Measurements from ENCODE around the gene BACH2.
"Not testable (repeated sequence)": the region's sequence is repeated elsewhere in the genome, so short reads cannot be mapped to it uniquely, and the experiment has no call there.

Gene BACH2

DNA sequence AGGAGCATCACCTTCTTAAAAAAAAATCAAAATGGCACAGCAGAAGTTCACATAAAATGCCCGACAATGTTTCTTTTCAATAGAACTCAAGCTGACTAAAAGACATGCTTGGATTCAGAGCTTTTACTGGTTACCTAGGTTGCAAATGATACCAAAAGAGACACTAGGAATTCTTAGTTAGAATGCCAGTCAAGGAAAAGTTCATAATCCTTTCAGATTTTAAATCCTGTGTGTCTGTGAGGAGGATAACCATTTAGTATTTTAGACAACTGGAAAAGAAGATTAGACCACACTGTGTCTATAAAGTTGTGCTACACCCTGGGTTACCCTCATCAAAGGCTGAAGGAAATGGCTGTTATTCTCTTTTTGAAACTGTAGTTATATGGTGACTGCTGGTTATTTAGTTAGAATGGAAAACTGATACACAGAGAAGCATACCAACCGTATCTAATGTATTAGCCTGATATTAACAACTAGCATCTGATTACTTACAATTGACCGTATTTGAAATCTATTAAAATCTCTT, 262.8 kb downstream of the BACH2 start:
- no peak for DNase-seq (ENCODE audit: low spot score)
- FAIRE-seq = no peak

DNA sequence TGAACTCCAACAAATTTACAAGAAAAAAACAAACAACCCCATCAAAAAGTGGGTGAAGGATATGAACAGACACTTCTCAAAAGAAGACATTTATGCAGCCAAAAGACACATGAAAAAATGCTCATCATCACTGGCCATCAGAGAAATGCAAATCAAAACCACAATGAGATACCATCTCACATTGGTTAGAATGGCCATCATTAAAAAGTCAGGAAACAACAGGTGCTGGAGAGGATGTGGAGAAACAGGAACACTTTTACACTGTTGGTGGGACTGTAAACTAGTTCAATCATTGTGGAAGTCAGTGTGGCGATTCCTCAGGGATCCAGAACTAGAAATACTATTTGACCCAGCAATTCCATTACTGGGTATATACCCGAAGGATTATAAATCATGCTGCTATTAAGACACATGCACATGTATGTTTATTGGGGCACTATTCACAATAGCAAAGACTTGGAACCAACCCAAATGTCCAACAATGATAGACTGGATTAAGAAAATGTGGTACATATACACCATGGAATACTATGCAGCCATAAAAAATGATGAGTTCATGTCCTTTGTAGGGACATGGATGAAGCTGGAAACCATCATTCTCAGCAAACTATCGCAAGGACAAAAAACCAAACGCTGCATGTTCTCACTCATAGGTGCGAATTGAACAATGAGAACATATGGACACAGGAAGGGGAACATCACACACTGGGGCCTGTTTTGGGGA, 264.0 kb downstream of the BACH2 start:
- not testable (repeated sequence) for DNase-seq (ENCODE audit: low spot score); FAIRE-seq

GRCh38 chr6:90028995-90029635, 267.5 kb downstream of the BACH2 start:
- FAIRE-seq = no peak
- DNase-seq (ENCODE audit: low spot score) = no peak

GRCh38 chr6:90028066-90028778, 268.4 kb downstream of the BACH2 start:
- FAIRE-seq (no peak), DNase-seq (ENCODE audit: low spot score) (no peak)

GRCh38 chr6:90026216-90026615, 270.4 kb downstream of the BACH2 start:
- DNase-seq (ENCODE audit: low spot score) = no peak

DNA sequence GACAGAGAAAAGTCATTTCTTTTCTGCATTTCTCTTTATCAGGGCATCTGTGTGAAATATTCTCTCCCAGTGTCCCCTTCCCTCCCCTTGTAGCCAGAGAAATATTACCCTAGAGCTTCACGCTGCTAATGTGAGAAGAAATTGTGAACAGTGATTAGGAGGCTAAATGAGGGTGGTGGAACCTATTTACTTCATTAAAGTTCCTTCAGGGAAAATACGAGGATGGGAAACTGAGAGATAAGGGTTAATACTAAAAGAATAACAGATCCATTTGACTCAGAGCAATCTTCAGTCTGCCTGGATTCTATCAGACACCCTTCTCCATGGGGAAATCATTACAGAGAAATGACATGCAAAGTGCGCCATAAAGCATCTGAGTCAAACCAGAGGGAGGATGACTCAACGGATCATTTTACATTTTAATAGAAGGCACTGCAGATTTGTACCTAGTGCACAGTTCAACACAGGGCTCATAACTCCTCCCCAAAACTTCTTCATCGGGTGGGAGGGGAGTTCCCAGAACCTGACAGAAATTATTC, 271.1 kb downstream of the BACH2 start:
- peak; percentile 16 for DNase-seq (ENCODE audit: low spot score)
- FAIRE-seq = peak; percentile 8

More at GRCh38 chr6:90026216-90026615, 270.4 kb downstream of the BACH2 start:
- FAIRE-seq = no peak

DNA sequence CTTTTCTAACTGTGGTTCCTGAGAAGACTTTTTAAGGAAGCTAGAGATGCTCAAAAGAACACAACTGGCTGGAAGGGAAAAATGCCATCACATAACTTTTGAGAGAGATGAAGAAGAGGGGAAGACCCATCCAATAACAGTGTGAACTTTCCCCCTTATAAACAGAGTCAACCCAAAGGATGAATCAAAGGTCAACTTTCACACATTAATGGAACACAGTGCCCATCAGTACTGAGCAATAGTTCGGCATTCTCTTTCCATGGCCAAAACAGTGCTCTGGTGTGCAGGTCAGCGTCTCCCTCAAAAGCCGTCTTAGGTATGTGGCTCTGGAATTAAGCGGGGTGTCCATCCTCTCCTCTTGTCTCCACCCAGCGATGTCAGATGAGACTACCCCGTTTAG, 272.0 kb downstream of the BACH2 start:
- DNase-seq (ENCODE audit: low spot score) (no peak), FAIRE-seq (no peak)

DNA sequence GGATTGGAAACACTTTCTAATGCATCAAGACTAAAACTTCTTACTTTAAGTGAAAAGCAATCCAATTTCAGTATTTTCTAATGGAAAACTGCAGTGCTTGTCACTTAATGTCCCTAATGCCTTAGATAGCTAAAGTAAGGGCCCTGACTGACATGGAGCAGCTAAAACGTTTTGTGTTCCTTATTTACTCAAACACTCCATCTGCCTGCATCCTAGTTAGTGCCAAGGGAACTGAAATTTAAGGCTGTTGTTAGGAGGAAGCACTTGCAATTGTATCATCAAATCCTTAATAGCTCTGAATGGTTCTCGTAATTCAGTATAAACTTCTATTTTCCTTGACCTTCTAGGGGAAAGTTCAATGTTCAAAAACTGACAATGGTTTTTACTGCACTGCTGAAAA, 274.9 kb downstream of the BACH2 start:
- DNase-seq (ENCODE audit: low spot score) (no peak), FAIRE-seq (no peak)

DNA sequence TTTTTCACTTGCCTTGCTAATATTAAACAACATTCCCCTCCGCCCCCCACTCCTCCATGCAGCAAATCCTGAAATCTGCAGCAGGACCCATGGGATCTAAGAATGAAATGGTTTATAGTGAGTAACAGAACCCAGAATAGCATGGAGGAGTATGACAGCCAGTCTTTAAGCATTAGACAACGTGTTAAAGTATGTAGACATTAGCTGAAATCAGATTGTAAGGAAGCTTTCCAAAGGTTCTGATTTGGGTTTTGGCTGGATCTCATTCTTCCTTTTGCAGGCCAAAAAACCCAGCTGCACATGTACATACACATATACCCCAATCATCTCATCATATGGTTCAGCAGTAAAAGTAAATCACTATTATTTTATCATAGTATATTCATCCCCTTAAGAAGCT, 275.9 kb downstream of the BACH2 start:
- FAIRE-seq (no peak), DNase-seq (ENCODE audit: low spot score) (no peak)

- no peak for DNase-seq (ENCODE audit: low spot score)
- no peak for FAIRE-seq
Observed at GRCh38 chr6:90019216-90019615, 277.4 kb downstream of the BACH2 start.

GRCh38 chr6:90015883-90016282, 280.8 kb downstream of the BACH2 start:
- FAIRE-seq (no peak), DNase-seq (ENCODE audit: low spot score) (no peak)

DNA sequence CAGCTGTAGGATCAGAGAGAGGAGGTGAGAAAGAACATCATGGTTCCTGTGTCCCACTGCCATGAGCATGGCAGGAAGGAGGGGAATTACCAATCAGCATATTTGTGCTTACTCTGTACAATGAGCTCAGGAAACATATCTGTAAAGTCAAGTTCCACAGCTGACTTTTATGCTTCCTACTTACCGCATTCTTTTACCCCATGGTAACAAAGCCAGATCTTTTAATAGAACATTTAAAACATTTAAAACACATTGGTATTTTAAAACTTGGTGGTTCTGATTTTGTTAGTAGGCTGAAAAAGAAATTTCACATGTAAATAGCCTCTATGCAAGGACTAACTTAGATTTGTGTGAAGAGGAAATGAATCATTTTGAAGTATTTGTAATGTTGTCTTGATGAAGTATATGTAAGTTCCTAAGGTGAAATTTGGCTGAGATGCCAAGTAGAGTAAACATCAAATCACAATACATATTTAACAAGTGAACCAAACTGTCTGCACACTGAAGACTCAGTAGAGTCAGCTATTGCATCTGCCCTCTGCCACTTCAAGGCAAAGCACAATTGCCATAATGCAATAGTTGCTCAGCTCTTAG, 287.6 kb downstream of the BACH2 start:
- FAIRE-seq (no peak), DNase-seq (ENCODE audit: low spot score) (no peak)

DNA sequence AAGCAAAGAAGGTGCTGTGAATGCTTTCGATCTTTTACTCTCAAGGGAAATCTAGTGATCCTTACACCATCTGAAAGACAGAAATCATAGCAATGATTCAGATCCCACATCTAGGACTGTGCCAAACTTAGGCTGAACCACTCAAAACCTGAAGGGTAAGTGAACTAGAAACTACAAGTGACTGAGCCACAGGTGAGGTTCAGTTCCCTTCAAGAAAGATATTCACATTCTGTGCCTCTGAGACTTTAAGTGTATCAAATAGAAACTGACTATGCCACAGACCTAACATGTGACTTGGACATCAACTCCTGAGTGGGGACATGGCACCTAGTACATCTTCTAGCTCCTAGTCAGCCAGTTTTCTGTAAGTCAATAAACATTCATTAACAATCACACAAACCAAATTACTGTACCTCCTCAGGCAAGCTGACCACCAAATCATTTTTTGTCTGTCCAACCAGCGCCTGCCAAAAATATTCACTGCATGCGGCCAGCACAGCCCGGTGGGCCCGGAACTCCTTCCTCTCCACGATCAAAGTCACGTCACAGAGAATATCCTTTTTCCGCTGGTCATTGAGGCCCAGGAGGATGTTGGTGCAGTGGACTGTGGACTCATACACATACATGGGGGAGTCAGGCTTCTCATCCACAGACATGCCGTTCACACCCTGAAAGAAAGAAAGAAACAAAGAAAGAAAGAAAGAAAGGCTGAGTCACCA, 288.3 kb downstream of the BACH2 start:
- DNase-seq (ENCODE audit: low spot score) = no peak
- FAIRE-seq = no peak

DNA sequence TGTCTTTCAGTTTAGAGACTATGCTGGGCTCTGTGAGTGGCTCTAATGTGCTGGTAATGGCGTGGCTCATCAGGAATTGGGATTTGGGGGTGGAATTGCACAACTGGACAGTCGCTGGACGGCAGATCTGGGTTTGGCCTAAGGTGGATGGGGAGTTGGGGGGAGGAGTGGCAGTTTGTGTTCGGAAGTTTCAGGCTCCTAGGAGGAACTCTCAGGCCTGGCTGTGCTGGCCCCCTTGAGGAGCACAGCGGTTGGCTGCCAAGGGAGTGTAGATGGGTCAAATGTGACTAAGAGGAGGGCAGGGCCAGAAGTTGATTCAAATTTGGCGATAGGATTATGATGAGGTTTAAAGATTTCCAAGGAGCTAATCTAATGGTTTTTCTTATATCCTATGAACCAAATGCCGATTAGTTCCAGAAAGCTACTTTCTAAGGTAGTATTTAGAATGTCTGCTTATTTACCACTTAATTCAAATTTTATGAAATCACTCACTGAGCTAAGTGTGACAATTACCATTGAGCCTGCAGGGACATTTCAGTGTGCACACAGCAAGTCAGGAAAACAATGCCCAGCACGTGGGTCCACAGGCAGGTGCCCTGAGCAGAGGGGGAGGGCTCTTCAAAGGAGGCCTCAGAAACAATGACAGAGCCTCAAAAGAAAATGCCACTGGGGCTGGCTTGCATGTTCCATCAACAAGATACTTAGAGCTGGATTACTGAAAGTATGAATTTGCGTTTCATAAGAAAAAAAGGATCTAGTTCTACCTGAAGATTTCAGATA, 291.4 kb downstream of the BACH2 start:
- no peak for DNase-seq (ENCODE audit: low spot score)
- no peak for FAIRE-seq

DNA sequence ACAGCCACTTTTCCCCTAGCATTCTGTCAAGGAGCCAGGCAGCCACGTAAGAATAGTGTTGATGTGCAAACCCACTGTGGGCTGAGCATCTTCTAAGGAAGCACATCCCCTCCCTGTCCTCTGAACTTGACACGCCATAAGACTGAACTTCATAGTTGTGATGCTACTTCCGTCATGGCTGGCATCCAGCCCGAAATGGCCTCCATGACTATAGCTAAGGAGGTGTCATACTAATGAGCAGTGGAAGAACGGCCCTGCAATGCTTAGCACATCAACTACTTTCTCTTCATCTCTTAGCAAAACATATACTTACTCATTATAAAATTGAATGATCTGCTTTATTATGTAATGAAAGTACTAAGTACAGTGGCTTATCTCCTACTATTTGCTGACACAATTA, 292.1 kb downstream of the BACH2 start:
- DNase-seq (ENCODE audit: low spot score) = no peak
- FAIRE-seq = no peak

- DNase-seq (ENCODE audit: low spot score) (no peak), FAIRE-seq (no peak)
Observed at GRCh38 chr6:90003941-90004340, 292.7 kb downstream of the BACH2 start.

GRCh38 chr6:90003069-90003795, 293.4 kb downstream of the BACH2 start:
- DNase-seq (ENCODE audit: low spot score) (no peak), FAIRE-seq (no peak)

GRCh38 chr6:90000864-90001731, 295.5 kb downstream of the BACH2 start:
- no peak for DNase-seq (ENCODE audit: low spot score)
- FAIRE-seq = no peak
